ENCODE measurements around the gene NPC1.

DNA sequence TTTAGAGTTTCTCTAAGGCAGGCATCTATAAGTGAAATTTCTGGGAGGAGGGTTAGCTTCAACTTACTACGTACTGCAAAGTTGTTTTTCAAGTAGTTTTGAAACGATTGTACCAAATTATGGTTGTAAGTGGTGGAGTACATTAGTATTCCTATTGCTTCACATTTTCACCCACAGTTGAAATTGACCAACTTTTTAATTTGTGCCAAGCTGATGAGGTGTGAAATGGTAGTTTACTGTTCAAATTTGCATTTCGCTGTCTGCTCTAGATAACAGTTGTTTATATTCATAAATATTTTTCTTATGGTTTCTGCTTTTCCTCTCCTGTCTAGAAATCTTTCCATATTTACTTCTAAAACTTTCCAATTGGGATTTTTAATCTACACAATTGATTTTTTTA is 18.6 kb downstream of the NPC1 start:
- TF ChIP-seq, protein P1, sequence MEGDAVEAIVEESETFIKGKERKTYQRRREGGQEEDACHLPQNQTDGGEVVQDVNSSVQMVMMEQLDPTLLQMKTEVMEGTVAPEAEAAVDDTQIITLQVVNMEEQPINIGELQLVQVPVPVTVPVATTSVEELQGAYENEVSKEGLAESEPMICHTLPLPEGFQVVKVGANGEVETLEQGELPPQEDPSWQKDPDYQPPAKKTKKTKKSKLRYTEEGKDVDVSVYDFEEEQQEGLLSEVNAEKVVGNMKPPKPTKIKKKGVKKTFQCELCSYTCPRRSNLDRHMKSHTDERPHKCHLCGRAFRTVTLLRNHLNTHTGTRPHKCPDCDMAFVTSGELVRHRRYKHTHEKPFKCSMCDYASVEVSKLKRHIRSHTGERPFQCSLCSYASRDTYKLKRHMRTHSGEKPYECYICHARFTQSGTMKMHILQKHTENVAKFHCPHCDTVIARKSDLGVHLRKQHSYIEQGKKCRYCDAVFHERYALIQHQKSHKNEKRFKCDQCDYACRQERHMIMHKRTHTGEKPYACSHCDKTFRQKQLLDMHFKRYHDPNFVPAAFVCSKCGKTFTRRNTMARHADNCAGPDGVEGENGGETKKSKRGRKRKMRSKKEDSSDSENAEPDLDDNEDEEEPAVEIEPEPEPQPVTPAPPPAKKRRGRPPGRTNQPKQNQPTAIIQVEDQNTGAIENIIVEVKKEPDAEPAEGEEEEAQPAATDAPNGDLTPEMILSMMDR (IDR thresholded peaks at IDR 0.05; ENCODE audit: low read depth, low read length, missing input control), result no peak
- TF ChIP-seq EGR1 (IDR thresholded peaks at IDR 0.05; ENCODE audit: low read depth in 2 of 2), result no peak
- no peak for TF ChIP-seq HNF4A (conservative IDR thresholded peaks at IDR 0.05)
- TF ChIP-seq GABPA (IDR thresholded peaks at IDR 0.05 in 1 of 2, conservative IDR thresholded peaks at IDR 0.05 in 1 of 2), result no peak
- TF ChIP-seq, protein P2, sequence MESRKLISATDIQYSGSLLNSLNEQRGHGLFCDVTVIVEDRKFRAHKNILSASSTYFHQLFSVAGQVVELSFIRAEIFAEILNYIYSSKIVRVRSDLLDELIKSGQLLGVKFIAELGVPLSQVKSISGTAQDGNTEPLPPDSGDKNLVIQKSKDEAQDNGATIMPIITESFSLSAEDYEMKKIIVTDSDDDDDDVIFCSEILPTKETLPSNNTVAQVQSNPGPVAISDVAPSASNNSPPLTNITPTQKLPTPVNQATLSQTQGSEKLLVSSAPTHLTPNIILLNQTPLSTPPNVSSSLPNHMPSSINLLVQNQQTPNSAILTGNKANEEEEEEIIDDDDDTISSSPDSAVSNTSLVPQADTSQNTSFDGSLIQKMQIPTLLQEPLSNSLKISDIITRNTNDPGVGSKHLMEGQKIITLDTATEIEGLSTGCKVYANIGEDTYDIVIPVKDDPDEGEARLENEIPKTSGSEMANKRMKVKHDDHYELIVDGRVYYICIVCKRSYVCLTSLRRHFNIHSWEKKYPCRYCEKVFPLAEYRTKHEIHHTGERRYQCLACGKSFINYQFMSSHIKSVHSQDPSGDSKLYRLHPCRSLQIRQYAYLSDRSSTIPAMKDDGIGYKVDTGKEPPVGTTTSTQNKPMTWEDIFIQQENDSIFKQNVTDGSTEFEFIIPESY (IDR thresholded peaks at IDR 0.05), result no peak
- TF ChIP-seq SP1 (IDR thresholded peaks at IDR 0.05), result no peak
- no peak for TF ChIP-seq RAD21 (IDR thresholded peaks at IDR 0.05)
- TF ChIP-seq, protein P3, sequence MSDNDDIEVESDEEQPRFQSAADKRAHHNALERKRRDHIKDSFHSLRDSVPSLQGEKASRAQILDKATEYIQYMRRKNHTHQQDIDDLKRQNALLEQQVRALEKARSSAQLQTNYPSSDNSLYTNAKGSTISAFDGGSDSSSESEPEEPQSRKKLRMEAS (IDR thresholded peaks at IDR 0.05), result no peak
- TF ChIP-seq, protein P4, sequence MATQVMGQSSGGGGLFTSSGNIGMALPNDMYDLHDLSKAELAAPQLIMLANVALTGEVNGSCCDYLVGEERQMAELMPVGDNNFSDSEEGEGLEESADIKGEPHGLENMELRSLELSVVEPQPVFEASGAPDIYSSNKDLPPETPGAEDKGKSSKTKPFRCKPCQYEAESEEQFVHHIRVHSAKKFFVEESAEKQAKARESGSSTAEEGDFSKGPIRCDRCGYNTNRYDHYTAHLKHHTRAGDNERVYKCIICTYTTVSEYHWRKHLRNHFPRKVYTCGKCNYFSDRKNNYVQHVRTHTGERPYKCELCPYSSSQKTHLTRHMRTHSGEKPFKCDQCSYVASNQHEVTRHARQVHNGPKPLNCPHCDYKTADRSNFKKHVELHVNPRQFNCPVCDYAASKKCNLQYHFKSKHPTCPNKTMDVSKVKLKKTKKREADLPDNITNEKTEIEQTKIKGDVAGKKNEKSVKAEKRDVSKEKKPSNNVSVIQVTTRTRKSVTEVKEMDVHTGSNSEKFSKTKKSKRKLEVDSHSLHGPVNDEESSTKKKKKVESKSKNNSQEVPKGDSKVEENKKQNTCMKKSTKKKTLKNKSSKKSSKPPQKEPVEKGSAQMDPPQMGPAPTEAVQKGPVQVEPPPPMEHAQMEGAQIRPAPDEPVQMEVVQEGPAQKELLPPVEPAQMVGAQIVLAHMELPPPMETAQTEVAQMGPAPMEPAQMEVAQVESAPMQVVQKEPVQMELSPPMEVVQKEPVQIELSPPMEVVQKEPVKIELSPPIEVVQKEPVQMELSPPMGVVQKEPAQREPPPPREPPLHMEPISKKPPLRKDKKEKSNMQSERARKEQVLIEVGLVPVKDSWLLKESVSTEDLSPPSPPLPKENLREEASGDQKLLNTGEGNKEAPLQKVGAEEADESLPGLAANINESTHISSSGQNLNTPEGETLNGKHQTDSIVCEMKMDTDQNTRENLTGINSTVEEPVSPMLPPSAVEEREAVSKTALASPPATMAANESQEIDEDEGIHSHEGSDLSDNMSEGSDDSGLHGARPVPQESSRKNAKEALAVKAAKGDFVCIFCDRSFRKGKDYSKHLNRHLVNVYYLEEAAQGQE (IDR thresholded peaks at IDR 0.05), result no peak
- TF ChIP-seq JUND (IDR thresholded peaks at IDR 0.05), result no peak
- no peak for TF ChIP-seq TAF1 (conservative IDR thresholded peaks at IDR 0.05)
- TF ChIP-seq NR2F2 (IDR thresholded peaks at IDR 0.05), result no peak

All from liver (tissue), 3 donors.